ENCODE measurements around the gene C6orf62. TPM values are rescaled to one million over a fixed set of nuclear protein-coding genes. Genes with fewer than 3 reads are reported as not detected.
"Not testable (repeated sequence)": the region's sequence is repeated elsewhere in the genome, so short reads cannot be mapped to it uniquely, and the experiment has no call there.

Gene C6orf62
- polyA plus RNA-seq, 3 donors: 45.5 to 78.8 (median 55.4) TPM

DNA sequence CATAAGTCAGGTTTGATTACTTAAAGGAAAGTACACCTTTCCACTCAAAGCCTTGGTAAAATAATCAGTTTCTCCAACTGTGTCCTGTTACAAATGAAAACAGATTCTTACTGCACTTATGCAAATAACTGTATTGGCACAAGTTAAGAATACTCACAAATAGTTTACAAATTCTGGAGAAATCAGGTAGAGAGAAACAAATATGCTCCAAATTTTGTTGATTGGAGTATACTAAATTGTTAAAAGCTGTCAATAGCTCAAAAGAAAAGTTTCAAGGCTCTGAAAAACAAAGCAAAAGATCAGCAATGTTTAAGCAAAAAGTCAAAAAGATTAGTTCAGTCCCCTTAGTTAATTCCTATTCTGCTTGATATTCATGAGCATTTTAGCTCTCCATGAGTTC lies 48.5 kb downstream of the C6orf62 start:
- H3K4me3 ChIP-seq (replicated peaks in 1 of 3; ENCODE audit: low read depth in 2 of 3, low read length in 3 of 3); H3K36me3 Mint-ChIP-seq; H3K9ac ChIP-seq (ENCODE audit: insufficient read depth, low read length, poor library complexity, severe bottlenecking); H3K27me3 ChIP-seq (ENCODE audit: control insufficient read depth in 2 of 2, insufficient read depth in 2 of 2, low read length in 2 of 2); H3K27ac ChIP-seq (ENCODE audit: low read depth in 1 of 2, low read length in 2 of 2); H3K36me3 ChIP-seq (replicated peaks in 1 of 2; ENCODE audit: control insufficient read depth in 1 of 2, insufficient read depth in 2 of 2, low read length in 2 of 2); H4K20me1 ChIP-seq (ENCODE audit: insufficient read depth, low read length); intact Hi-C loops (cut with micrococcal nuclease); H3K4me3 Mint-ChIP-seq; H3K27ac Mint-ChIP-seq; H2AFZ ChIP-seq (ENCODE audit: insufficient read depth, low read depth, low read length, poor library complexity, severe bottlenecking); DNase-seq; H3K4me2 ChIP-seq (replicated peaks; ENCODE audit: extremely low read depth, low read length, poor library complexity, severe bottlenecking); H3K27me3 Mint-ChIP-seq (ENCODE audit: low read depth in 3 of 3): not testable (repeated sequence)
- peaks cover 20% of the 10 kb centered on the region for H3K79me2 ChIP-seq (ENCODE audit: insufficient read depth, low read length)
- peaks cover 15 to 22% of the 10 kb centered on the region in 2 donors for H3K9me3 ChIP-seq (replicated peaks in 1 of 2; ENCODE audit: control insufficient read depth in 1 of 2, insufficient read depth in 1 of 2, low read length in 2 of 2)
- peaks cover 14 to 19% of the 10 kb centered on the region in 2 donors for H3K4me1 ChIP-seq (ENCODE audit: control insufficient read depth in 1 of 2, insufficient read depth in 2 of 2, low read length in 2 of 2)
- H3K9me3 Mint-ChIP-seq: peaks cover 9 to 48% (median 26%) of the 10 kb centered on the region in 7 donors
- peaks cover 27% of the 10 kb centered on the region for H3K4me1 Mint-ChIP-seq

DNA sequence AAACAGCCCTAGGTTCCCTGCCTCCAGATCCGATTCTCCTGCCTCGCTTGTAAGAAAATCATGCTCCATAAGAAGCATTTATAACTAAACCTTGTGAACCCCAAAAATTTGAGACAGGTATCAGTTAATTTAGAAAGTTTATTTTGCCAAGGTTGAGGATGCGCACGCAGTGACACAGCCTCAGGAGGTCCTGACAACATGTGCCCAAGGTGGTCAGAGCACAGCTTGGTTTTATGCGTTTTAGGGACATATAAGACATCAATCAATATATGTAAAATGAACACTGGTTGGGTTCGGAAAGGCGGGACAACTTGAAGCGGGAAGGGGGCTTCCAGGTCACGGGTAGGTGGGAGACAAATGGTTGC lies 50.0 kb downstream of the C6orf62 start:
- Histone ChIP-seq H3K27ac (ENCODE audit: low read depth in 1 of 2, low read length in 2 of 2) (no peak overlapping the region), H3K79me2 (ENCODE audit: insufficient read depth, low read length) (peaks cover 35% of the 10 kb centered on the region), H3K36me3 (replicated peaks in 1 of 2; ENCODE audit: control insufficient read depth in 1 of 2, insufficient read depth in 2 of 2, low read length in 2 of 2) (peaks cover 3 to 5% of the 10 kb centered on the region in 2 donors), H3K27me3 (ENCODE audit: control insufficient read depth in 2 of 2, insufficient read depth in 2 of 2, low read length in 2 of 2) (no peaks in the 10 kb centered on the region), H3K9ac (ENCODE audit: insufficient read depth, low read length, poor library complexity, severe bottlenecking) (no peak overlapping the region), H3K9me3 (replicated peaks in 1 of 2; ENCODE audit: control insufficient read depth in 1 of 2, insufficient read depth in 1 of 2, low read length in 2 of 2) (peaks cover 9 to 19% of the 10 kb centered on the region in 2 donors), H4K20me1 (ENCODE audit: insufficient read depth, low read length) (peaks cover 2% of the 10 kb centered on the region), H3K4me3 (replicated peaks in 1 of 3; ENCODE audit: low read depth in 2 of 3, low read length in 3 of 3) (peak overlapping the region in 1 of 3 experiments; percentile 30), H3K4me1 (ENCODE audit: control insufficient read depth in 1 of 2, insufficient read depth in 2 of 2, low read length in 2 of 2) (peaks cover 21 to 29% of the 10 kb centered on the region in 2 donors), H3K4me2 (replicated peaks; ENCODE audit: extremely low read depth, low read length, poor library complexity, severe bottlenecking) (peak overlapping the region; percentile 16), H2AFZ (ENCODE audit: insufficient read depth, low read depth, low read length, poor library complexity, severe bottlenecking) (no peak overlapping the region)
- intact Hi-C loops (cut with micrococcal nuclease): loop anchor here in 1 of 2 donors (10.0 kb wide), 1 partner anchor 56 kb away; no protein-coding TSS in a partner anchor
- H3K27me3 Mint-ChIP-seq (ENCODE audit: low read depth in 3 of 3): peaks cover 0 to 4% (median 3%) of the 10 kb centered on the region in 3 donors
- WGBS (ENCODE audit: insufficient coverage): no CpG with 5 or more reads among the region's 9 CpGs
- DNase-seq: no peak
- peak overlapping the region in 5 of 7 donors; percentile 2 to 75 (median 42) for H3K27ac Mint-ChIP-seq
- TF ChIP-seq, protein P1, sequence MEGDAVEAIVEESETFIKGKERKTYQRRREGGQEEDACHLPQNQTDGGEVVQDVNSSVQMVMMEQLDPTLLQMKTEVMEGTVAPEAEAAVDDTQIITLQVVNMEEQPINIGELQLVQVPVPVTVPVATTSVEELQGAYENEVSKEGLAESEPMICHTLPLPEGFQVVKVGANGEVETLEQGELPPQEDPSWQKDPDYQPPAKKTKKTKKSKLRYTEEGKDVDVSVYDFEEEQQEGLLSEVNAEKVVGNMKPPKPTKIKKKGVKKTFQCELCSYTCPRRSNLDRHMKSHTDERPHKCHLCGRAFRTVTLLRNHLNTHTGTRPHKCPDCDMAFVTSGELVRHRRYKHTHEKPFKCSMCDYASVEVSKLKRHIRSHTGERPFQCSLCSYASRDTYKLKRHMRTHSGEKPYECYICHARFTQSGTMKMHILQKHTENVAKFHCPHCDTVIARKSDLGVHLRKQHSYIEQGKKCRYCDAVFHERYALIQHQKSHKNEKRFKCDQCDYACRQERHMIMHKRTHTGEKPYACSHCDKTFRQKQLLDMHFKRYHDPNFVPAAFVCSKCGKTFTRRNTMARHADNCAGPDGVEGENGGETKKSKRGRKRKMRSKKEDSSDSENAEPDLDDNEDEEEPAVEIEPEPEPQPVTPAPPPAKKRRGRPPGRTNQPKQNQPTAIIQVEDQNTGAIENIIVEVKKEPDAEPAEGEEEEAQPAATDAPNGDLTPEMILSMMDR (IDR thresholded peaks at IDR 0.05): no peak
- peak overlapping the region; percentile 45 to 59 for H3K4me3 Mint-ChIP-seq
- H3K4me1 Mint-ChIP-seq: peaks cover 37% of the 10 kb centered on the region
- peaks cover 8 to 37% (median 20%) of the 10 kb centered on the region in 7 donors for H3K9me3 Mint-ChIP-seq
- H3K36me3 Mint-ChIP-seq: peaks cover 6 to 12% of the 10 kb centered on the region in 2 donors

DNA sequence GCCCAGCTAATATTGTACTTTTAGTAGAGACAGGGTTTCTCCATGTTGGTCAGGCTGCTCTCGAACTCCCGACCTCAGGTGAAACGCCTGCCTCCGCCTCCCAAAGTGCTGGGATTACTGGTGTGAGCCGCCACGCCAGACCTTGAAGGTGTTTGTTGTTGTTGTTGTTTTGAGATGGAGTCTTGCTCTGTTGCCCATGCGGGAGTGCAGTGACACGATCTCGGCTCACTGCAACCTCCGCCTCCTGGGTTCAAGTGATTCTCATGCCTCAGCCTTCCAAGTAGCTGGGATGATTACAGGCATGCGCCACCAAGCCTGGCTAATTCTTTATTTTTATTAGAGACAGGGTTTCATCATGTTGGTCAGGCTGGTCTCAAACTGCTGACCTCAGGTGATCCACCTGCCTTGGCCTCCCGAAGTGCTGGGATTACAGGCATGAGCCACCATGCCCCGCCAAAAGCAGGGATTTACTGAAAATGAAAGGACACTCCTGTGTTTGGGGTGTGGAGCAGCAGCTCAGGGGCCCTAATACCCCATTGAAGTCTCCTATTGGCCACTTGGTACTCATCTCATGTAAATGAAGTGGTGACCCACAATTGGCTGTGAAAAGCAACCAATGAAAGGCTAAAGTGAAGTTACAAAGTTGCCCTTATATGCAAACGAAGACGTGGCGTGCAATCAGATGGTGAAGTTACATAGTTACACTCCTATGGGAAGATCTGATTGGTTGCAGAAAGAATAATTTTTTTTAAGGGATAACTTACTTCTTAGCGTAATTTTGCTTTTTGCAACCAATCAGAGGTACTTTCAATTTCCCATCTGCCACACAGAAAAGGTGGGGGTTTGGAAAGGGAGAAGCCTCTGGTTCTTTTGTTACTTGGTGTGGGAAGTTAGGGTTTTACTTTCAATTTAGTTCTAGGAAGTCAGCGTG lies 50.6 kb downstream of the C6orf62 start:
- Histone ChIP-seq H3K79me2 (ENCODE audit: insufficient read depth, low read length) (peaks cover 41% of the 10 kb centered on the region), H3K4me1 (ENCODE audit: control insufficient read depth in 1 of 2, insufficient read depth in 2 of 2, low read length in 2 of 2) (peaks cover 21 to 29% of the 10 kb centered on the region in 2 donors), H2AFZ (ENCODE audit: insufficient read depth, low read depth, low read length, poor library complexity, severe bottlenecking) (peak overlapping the region; percentile 91), H3K4me2 (replicated peaks; ENCODE audit: extremely low read depth, low read length, poor library complexity, severe bottlenecking) (peak overlapping the region; percentile 83), H3K36me3 (replicated peaks in 1 of 2; ENCODE audit: control insufficient read depth in 1 of 2, insufficient read depth in 2 of 2, low read length in 2 of 2) (peaks cover 8 to 11% of the 10 kb centered on the region in 2 donors), H3K9ac (ENCODE audit: insufficient read depth, low read length, poor library complexity, severe bottlenecking) (peak overlapping the region; percentile 81), H3K4me3 (replicated peaks in 1 of 3; ENCODE audit: low read depth in 2 of 3, low read length in 3 of 3) (peak overlapping the region in 1 of 3 experiments; percentile 90), H3K9me3 (replicated peaks in 1 of 2; ENCODE audit: control insufficient read depth in 1 of 2, insufficient read depth in 1 of 2, low read length in 2 of 2) (peaks cover 5 to 13% of the 10 kb centered on the region in 2 donors)
- 96% methylated on average over 8 of the region's 18 CpGs for WGBS (ENCODE audit: insufficient coverage)
- Mint-ChIP-seq H3K4me1 (peaks cover 40% of the 10 kb centered on the region), H3K36me3 (peaks cover 13 to 19% of the 10 kb centered on the region in 2 donors), H3K27ac (peak overlapping the region in 4 of 7 donors; percentile 42 to 97 (median 56)), H3K4me3 (peak overlapping the region; percentile 45 to 59), H3K9me3 (peaks cover 6 to 32% (median 15%) of the 10 kb centered on the region in 7 donors)
- H3K27me3 ChIP-seq (ENCODE audit: control insufficient read depth in 2 of 2, insufficient read depth in 2 of 2, low read length in 2 of 2); H3K27ac ChIP-seq (ENCODE audit: low read depth in 1 of 2, low read length in 2 of 2); H3K27me3 Mint-ChIP-seq (ENCODE audit: low read depth in 3 of 3); H4K20me1 ChIP-seq (ENCODE audit: insufficient read depth, low read length): not testable (repeated sequence)
- DNase-seq: peak in 1 of 3 donors; percentile 7
- intact Hi-C loops (cut with micrococcal nuclease): loop anchor here in 1 of 2 donors (10.0 kb wide), 1 partner anchor 56 kb away; no protein-coding TSS in a partner anchor
